GM12878 (cell line): ENCODE measurements around the gene RNF186. TPM values are rescaled to one million over a fixed set of nuclear protein-coding genes. Genes with fewer than 3 reads are reported as not detected.

Experiments
- ATAC-seq: fragments of 200-7000 bp; cut with Tn5 transposase; 3 replicates; pipeline ENCODE4 v1.9.1; 2020; ENCODE audit warnings: mild to moderate bottlenecking, moderate library complexity
- BruUV-seq: library from RNA; stranded (reverse); fragments of 400-500 nt; replicated peaks from 2 replicates; lab custom pipeline; 2021; lab: Mats Ljungman, UMichigan
- CTCF ChIA-PET: fragments of 300-600 bp; sonication (Branson Sonifier 250); formaldehyde crosslinking; extraction: SDS; loops from one replicate; lab custom pipeline; 2021; ENCODE audit warnings: inconsistent platforms; lab: Yijun Ruan, JAX
- POLR2A ChIA-PET: fragments of 350-600 bp; formaldehyde crosslinking; extraction: SDS; loops from one replicate; lab custom pipeline; 2021; ENCODE audit warnings: inconsistent platforms; lab: Charles Lee
- RAD21 ChIA-PET: fragments of 300-600 bp; sonication (Branson Sonifier 250); formaldehyde crosslinking; loops from one replicate; lab custom pipeline; 2023; ENCODE audit warnings: antibody characterized with exemption; ENCODE audit not compliant: unreplicated experiment; lab: Charles Lee
- SMC1A ChIA-PET: fragments of 300-600 bp; sonication (Branson Sonifier 250); formaldehyde crosslinking; loops from one replicate; lab custom pipeline; 2023; ENCODE audit not compliant: unreplicated experiment, uncharacterized antibody; lab: Charles Lee
- DNase-seq: peaks from one replicate; pipeline ENCODE4 v3.0.0-alpha.2; 2011; ENCODE audit warnings: low read depth, low spot score
- FAIRE-seq: peaks from 3 replicates; lab custom pipeline; 2011; peaks lifted over from hg19 to GRCh38; lab: Jason Lieb, UNC
- H2AFZ ChIP-seq: 2 replicates; pipeline ENCODE4 v1.6.0; 2011; ENCODE audit warnings: low read depth, low read length, control low read depth; ENCODE audit not compliant: control insufficient read depth
- H3K27ac ChIP-seq: 2 replicates; pipeline ENCODE4 v1.5.1; 2011; ENCODE audit warnings: control low read depth; ENCODE audit not compliant: control insufficient read depth, insufficient read depth
- H3K27me3 ChIP-seq, 2 experiments: replicated peaks in 1 of 2; 2 replicates each; pipeline versions ENCODE4 v1.6.0 to v1.6.1; 2011; ENCODE audit warnings: low read length in 1 of 2; ENCODE audit not compliant: control insufficient read depth in 2 of 2, insufficient read depth in 2 of 2
- H3K36me3 ChIP-seq, 2 experiments: 2 replicates each; pipeline ENCODE4 v1.5.1; 2011; ENCODE audit warnings: low read length in 1 of 2; ENCODE audit not compliant: control insufficient read depth in 2 of 2, insufficient read depth in 2 of 2
- H3K4me1 ChIP-seq: 2 replicates; pipeline ENCODE4 v1.6.1; 2011; ENCODE audit warnings: mild to moderate bottlenecking, low read length, moderate library complexity, mixed read lengths; ENCODE audit not compliant: control insufficient read depth, insufficient read depth
- H3K4me2 ChIP-seq: 2 replicates; pipeline ENCODE4 v1.6.0; 2011; ENCODE audit warnings: control low read depth; ENCODE audit not compliant: control insufficient read depth, insufficient read depth
- H3K4me3 ChIP-seq: fragments of 200-600 bp; sonication (generic); 2 replicates; pipeline ENCODE4 v1.5.1; 2016
- H3K79me2 ChIP-seq: 2 replicates; pipeline ENCODE4 v1.6.0; 2011; ENCODE audit warnings: low read length; ENCODE audit not compliant: control insufficient read depth, insufficient read depth
- H3K9ac ChIP-seq: 2 replicates; pipeline ENCODE4 v1.8.0; 2011; ENCODE audit warnings: low read length, control low read depth, mixed read lengths; ENCODE audit not compliant: control insufficient read depth, insufficient read depth
- H3K9me3 ChIP-seq: replicated peaks from 3 replicates; pipeline ENCODE4 v1.5.1; 2011; ENCODE audit warnings: mild to moderate bottlenecking, low read length; ENCODE audit not compliant: control insufficient read depth, insufficient read depth
- H4K20me1 ChIP-seq: 2 replicates; pipeline ENCODE4 v1.6.0; 2011; ENCODE audit not compliant: control insufficient read depth, insufficient read depth
- SMAD1 ChIP-seq: fragments of 450-650 bp; IDR thresholded peaks from 2 replicates; pipeline ENCODE4 v1.6.1; 2018; ENCODE audit warnings: mild to moderate bottlenecking, low read depth; ENCODE audit not compliant: partially characterized antibody
- WGBS: methylation state at CpG from one replicate; pipeline ENCODE4 v1.1.6; 2016; ENCODE audit warnings: low lambda C conversion rate; ENCODE audit not compliant: insufficient replicate concordance, insufficient coverage; ENCODE audit errors: missing lambda C conversion rate; 5-methylcytosine and 5-hydroxymethylcytosine counted together
- in situ Hi-C: fragments of 300-500 bp; cut with MboI; formaldehyde crosslinking; loops from 9 replicates; pipeline ENCODE4 v1.14.3; 2018; ENCODE audit warnings: mixed read lengths
- intact Hi-C: fragments of 100-400 bp; cut with micrococcal nuclease; formaldehyde crosslinking; loops from one replicate; pipeline ENCODE4 v1.14.2; 2022; ENCODE audit not compliant: unreplicated experiment
- polyA plus RNA-seq, 11 experiments: library from polyadenylated mRNA; depleted of rRNA in 4 of 11; unstranded in 6 of 11; stranded (reverse) in 5 of 11; fragments of >200 nt; fragmentation: Nextera tagmentation in 4 of 11; fragmentation: Illumina TruSeq in 1 of 11; extraction: Ambion mirVana in 4 of 11; extraction: Trizol in 1 of 11; gene quantifications; 1 replicate in 1 of 11; 2 replicates in 10 of 11; pipeline versions ENCODE4 v1.2.1 to v1.2.3, GENCODE V29; 2011 to 2016; ENCODE audit warnings: inconsistent platforms in 2 of 11, missing spikeins in 2 of 11, low read depth in 1 of 11
- total RNA-seq, 4 experiments: library from RNA; depleted of rRNA in 3 of 4; stranded (reverse); fragments of >200 nt in 3 of 4; fragmentation: Illumina TruSeq in 1 of 4; extraction: Trizol in 1 of 4; gene quantifications; 2 replicates each; pipeline versions ENCODE4 v1.2.1 to v1.2.3, GENCODE V29; 2013 to 2021
- TF ChIP-seq, protein P1 (sequence below): IDR thresholded peaks from 2 replicates; pipeline ENCODE4 v1.6.1; 2012; ENCODE audit warnings: mild to moderate bottlenecking, low read depth, low read length

RNF186 gene
- total and polyA plus RNA-seq, 10 of the 15 experiments (the other 5 are each of a cell fraction or from before 2014, with no cell fraction given) = not detected

GRCh38 chr1:19809044-19809750 lies 5.9 kb downstream of the RNF186 start:
- no TSS peak for BruUV-seq
- WGBS = 51% methylated on average over 13 of the region's 13 CpGs
- FAIRE-seq = no peak
- Histone ChIP-seq H2AFZ (no peak overlapping the region), H3K9me3 (no peaks in the 10 kb centered on the region), H3K27me3 (no peaks in the 10 kb centered on the region; a peak in 1 of 4 replicates)
- POLR2A ChIA-PET = no interaction called here
- TF ChIP-seq SMAD1 = no peak
- TF ChIP-seq, protein P1, sequence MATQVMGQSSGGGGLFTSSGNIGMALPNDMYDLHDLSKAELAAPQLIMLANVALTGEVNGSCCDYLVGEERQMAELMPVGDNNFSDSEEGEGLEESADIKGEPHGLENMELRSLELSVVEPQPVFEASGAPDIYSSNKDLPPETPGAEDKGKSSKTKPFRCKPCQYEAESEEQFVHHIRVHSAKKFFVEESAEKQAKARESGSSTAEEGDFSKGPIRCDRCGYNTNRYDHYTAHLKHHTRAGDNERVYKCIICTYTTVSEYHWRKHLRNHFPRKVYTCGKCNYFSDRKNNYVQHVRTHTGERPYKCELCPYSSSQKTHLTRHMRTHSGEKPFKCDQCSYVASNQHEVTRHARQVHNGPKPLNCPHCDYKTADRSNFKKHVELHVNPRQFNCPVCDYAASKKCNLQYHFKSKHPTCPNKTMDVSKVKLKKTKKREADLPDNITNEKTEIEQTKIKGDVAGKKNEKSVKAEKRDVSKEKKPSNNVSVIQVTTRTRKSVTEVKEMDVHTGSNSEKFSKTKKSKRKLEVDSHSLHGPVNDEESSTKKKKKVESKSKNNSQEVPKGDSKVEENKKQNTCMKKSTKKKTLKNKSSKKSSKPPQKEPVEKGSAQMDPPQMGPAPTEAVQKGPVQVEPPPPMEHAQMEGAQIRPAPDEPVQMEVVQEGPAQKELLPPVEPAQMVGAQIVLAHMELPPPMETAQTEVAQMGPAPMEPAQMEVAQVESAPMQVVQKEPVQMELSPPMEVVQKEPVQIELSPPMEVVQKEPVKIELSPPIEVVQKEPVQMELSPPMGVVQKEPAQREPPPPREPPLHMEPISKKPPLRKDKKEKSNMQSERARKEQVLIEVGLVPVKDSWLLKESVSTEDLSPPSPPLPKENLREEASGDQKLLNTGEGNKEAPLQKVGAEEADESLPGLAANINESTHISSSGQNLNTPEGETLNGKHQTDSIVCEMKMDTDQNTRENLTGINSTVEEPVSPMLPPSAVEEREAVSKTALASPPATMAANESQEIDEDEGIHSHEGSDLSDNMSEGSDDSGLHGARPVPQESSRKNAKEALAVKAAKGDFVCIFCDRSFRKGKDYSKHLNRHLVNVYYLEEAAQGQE = peak; percentile 64
- TF ChIP-seq, all 136 proteins: peak for 1
- Histone ChIP-seq H3K79me2 (no peaks in the 10 kb centered on the region), H3K4me3 (no peak overlapping the region), H3K4me2 (no peak overlapping the region), H3K9ac (no peak overlapping the region), H3K36me3 (no peaks in the 10 kb centered on the region), H4K20me1 (no peaks in the 10 kb centered on the region), H3K27ac (no peak overlapping the region), H3K4me1 (no peaks in the 10 kb centered on the region)
- intact Hi-C loops = no loop called here
- no peak for DNase-seq
- ChIA-PET CTCF (interaction anchor here (1.3 to 4.1 kb wide), 5 partner anchors 11 to 148 kb away, joined by 4 to 32 read pairs (median 8); no protein-coding TSS in a partner anchor), SMC1A (interaction anchor here (1.3 to 1.6 kb wide), 2 partner anchors 22 to 105 kb away, joined by 3 read pairs; no protein-coding TSS in a partner anchor), RAD21 (interaction anchor here (1.6 to 1.9 kb wide), 2 partner anchors 94 to 98 kb away, joined by 3 to 4 read pairs; no protein-coding TSS in a partner anchor)
- in situ Hi-C loops = loop anchor here (5.0 kb wide), 1 partner anchor 147 kb away; the partner anchor contains the start of gene HTR6
- ATAC-seq = no peak
